Epithelial cell of proximal tubule (primary cell): Measurements from ENCODE around the gene SIDT2. TPM values are rescaled to one million over a fixed set of nuclear protein-coding genes. Genes with fewer than 3 reads are reported as not detected.
"Not testable (repeated sequence)": the region's sequence is repeated elsewhere in the genome, so short reads cannot be mapped to it uniquely, and the experiment has no call there.

Source experiments
- DNase-seq: peaks from one replicate; pipeline ENCODE4 v3.0.0-alpha.2; 2011; ENCODE audit warnings: low read depth
- H3K4me3 ChIP-seq: 2 replicates; pipeline ENCODE4 v1.5.1; 2011; ENCODE audit warnings: low read depth, mild to moderate bottlenecking, low read length
- total RNA-seq: library from RNA; depleted of rRNA; stranded (reverse); fragments of >200 nt; gene quantifications from 2 replicates; pipeline ENCODE4 v1.2.3, GENCODE V29; 2015
- TF ChIP-seq, protein P1 (sequence below): conservative IDR thresholded peaks from 2 replicates; pipeline ENCODE4 v1.5.1; 2012; ENCODE audit warnings: low read depth, mild to moderate bottlenecking, low read length

Gene SIDT2
- total RNA-seq, 1 donor from 2014 or later, result 12.2 TPM

- not testable (repeated sequence) for DNase-seq, H3K4me3 ChIP-seq
These were observed 31.0 kb downstream of the SIDT2 start for GRCh38 chr11:117209351-117210125.

- TF ChIP-seq, protein P1, sequence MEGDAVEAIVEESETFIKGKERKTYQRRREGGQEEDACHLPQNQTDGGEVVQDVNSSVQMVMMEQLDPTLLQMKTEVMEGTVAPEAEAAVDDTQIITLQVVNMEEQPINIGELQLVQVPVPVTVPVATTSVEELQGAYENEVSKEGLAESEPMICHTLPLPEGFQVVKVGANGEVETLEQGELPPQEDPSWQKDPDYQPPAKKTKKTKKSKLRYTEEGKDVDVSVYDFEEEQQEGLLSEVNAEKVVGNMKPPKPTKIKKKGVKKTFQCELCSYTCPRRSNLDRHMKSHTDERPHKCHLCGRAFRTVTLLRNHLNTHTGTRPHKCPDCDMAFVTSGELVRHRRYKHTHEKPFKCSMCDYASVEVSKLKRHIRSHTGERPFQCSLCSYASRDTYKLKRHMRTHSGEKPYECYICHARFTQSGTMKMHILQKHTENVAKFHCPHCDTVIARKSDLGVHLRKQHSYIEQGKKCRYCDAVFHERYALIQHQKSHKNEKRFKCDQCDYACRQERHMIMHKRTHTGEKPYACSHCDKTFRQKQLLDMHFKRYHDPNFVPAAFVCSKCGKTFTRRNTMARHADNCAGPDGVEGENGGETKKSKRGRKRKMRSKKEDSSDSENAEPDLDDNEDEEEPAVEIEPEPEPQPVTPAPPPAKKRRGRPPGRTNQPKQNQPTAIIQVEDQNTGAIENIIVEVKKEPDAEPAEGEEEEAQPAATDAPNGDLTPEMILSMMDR, result no peak
- no peak overlapping the region for H3K4me3 ChIP-seq
- DNase-seq, result no peak
These were observed 32.1 kb downstream of the SIDT2 start for GRCh38 chr11:117210620-117211019.

DNA sequence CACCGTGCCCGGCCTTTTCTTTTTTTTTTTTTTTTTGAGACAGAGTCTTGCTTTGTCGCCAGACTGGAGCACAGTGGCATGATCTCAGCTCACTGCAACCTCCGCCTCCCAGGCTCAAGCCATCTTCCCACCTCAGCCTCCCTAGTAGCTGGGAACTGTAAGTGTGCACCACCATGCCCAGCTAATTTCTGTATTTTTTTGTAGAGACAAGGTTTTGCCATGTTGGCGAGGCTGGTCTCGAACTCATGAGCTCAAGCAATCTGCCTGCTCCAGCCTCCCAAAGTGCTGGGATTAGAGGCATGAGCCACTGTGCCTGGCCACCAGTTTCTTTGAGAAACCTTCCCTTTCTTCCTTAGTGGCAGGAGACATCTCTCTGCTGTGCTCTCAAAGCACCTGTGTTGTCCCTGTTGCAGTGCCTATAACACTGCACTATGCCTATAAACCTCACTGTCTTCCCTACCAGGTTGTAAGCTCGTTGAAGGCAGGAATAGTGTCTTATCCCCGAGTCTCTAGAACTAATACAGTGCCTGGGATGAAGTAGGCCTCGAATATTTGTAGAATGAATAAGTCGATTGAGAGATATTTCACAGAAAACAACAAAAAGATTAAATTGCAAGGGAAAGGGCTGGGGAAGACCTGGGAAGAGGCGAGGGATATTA is 34.3 kb downstream of the SIDT2 start:
- H3K4me3 ChIP-seq, result no peak overlapping the region
- TF ChIP-seq, protein P1, result no peak
- DNase-seq, result no peak

GRCh38 chr11:117214404-117215110 is 36.0 kb downstream of the SIDT2 start:
- DNase-seq, result no peak
- TF ChIP-seq, protein P1, result no peak
- no peak overlapping the region for H3K4me3 ChIP-seq

- TF ChIP-seq, protein P1, result no peak
These were observed 38.9 kb downstream of the SIDT2 start for GRCh38 chr11:117217141-117218084.

GRCh38 chr11:117218133-117218915 is 39.8 kb downstream of the SIDT2 start:
- TF ChIP-seq, protein P1, result no peak
- DNase-seq, result no peak
- no peak overlapping the region for H3K4me3 ChIP-seq

More at GRCh38 chr11:117217141-117218084, 38.9 kb downstream of the SIDT2 start:
- DNase-seq, result no peak
- no peak overlapping the region for H3K4me3 ChIP-seq
